SK-N-SH treated with all-trans-retinoic acid at 6 μM for 48 hours (cell line): ENCODE results near the gene PPM1K.

Source experiments
- CREB5 ChIP-seq: fragments of 250-450 bp; sonication (Bioruptor Pico); IDR thresholded peaks from 2 replicates; pipeline ENCODE4 v1.5.1; 2020; ENCODE audit warnings: low read depth, mild to moderate bottlenecking, moderate library complexity
- OSR1 ChIP-seq: fragments of 250-450 bp; sonication (Bioruptor Pico); IDR thresholded peaks from 2 replicates; pipeline ENCODE4 v1.8.0; 2022; ENCODE audit warnings: moderate library complexity, mild to moderate bottlenecking, inconsistent platforms
- PATZ1 ChIP-seq: fragments of 250-450 bp; sonication (Bioruptor Pico); IDR thresholded peaks from 2 replicates; pipeline ENCODE4 v1.8.0; 2020; ENCODE audit warnings: mild to moderate bottlenecking, moderate library complexity, borderline replicate concordance
- POU6F1 ChIP-seq: fragments of 250-450 bp; sonication (Bioruptor Pico); IDR thresholded peaks from 2 replicates; pipeline ENCODE4 v1.8.0; 2021; ENCODE audit warnings: low read depth, mild to moderate bottlenecking, moderate library complexity, borderline replicate concordance
- RARB ChIP-seq: fragments of 250-450 bp; sonication (Bioruptor Pico); IDR thresholded peaks from 2 replicates; pipeline ENCODE4 v1.8.0; 2021; ENCODE audit warnings: mild to moderate bottlenecking, moderate library complexity
- SNAI2 ChIP-seq: fragments of 250-450 bp; sonication (Bioruptor Pico); IDR thresholded peaks from 2 replicates; pipeline ENCODE4 v1.5.0; 2020; ENCODE audit warnings: mild to moderate bottlenecking, moderate library complexity
- TCF4 ChIP-seq: fragments of 250-450 bp; sonication (Bioruptor Pico); IDR thresholded peaks from 2 replicates; pipeline ENCODE4 v1.8.0; 2021; ENCODE audit warnings: mild to moderate bottlenecking, moderate library complexity, borderline replicate concordance
- ZC3H10 ChIP-seq: fragments of 250-450 bp; sonication (Bioruptor Pico); IDR thresholded peaks from 2 replicates; pipeline ENCODE4 v1.5.1; 2021; ENCODE audit warnings: mild to moderate bottlenecking, moderate library complexity
- ZNF8 ChIP-seq: fragments of 450-650 bp; formaldehyde crosslinking; IDR thresholded peaks from 2 replicates; pipeline ENCODE4 v1.5.0; 2020; ENCODE audit warnings: mild to moderate bottlenecking, moderate library complexity

- no peak for TF ChIP-seq CREB5 (CRISPR knock-in tag)
- no peak for TF ChIP-seq ZC3H10
- TF ChIP-seq ZNF8: no peak
- no peak for TF ChIP-seq SNAI2
- no peak for TF ChIP-seq PATZ1 (CRISPR knock-in tag)
- no peak for TF ChIP-seq POU6F1
- no peak for TF ChIP-seq OSR1 (CRISPR knock-in tag)
- TF ChIP-seq RARB (CRISPR knock-in tag): no peak
- no peak; the same call in 1 of the 2 replicates for TF ChIP-seq TCF4 (CRISPR knock-in tag)
Observed at GRCh38 chr4:88216395-88216794, 68.0 kb downstream of the PPM1K start.
